Tongue (tissue), 2 donors: Measurements from ENCODE around the gene CYB5B. TPM values are rescaled to one million over a fixed set of nuclear protein-coding genes. Genes with fewer than 3 reads are reported as not detected.

Source experiments
- DNase-seq: peaks from one replicate; pipeline ENCODE4 v3.0.0-alpha.2; 2015
- total RNA-seq: library from RNA; depleted of rRNA; stranded (reverse); fragments of >200 nt; gene quantifications from one replicate; pipeline ENCODE4 v1.2.3, GENCODE V29; 2014

Gene CYB5B
- total RNA-seq, 1 donor from 2014 or later = 47.9 TPM

GRCh38 chr16:69486272-69486671 lies 61.9 kb downstream of the CYB5B start:
- DNase-seq = no peak

GRCh38 chr16:69486724-69487123 lies 62.3 kb downstream of the CYB5B start:
- DNase-seq = no peak

- no peak for DNase-seq
Measured at GRCh38 chr16:69490707-69491324, 66.4 kb downstream of the CYB5B start.

- no peak for DNase-seq
Measured at GRCh38 chr16:69494991-69495392, 70.6 kb downstream of the CYB5B start.

- no peak for DNase-seq
Measured at GRCh38 chr16:69495821-69496220, 71.4 kb downstream of the CYB5B start.

GRCh38 chr16:69496376-69496775 lies 72.0 kb downstream of the CYB5B start:
- DNase-seq = no peak

DNA sequence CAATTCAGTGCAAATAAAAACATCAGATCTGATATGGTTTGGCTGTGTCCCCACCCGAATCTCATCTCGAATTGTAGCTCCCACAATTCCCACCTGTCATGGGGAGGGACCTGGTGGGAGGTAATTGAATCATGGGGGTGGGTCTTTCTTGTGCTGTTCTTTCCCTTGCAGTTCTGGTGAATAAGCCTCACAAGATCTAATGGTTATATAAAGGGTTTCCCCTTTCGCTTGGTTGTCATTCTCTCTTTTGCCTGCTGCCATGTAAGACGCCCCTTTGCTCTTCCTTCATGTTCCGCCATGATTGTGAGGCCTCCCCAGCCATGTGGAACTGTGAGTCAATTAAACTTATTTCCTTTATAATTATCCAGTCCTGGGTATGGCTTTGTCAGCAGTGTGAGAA lies 72.5 kb downstream of the CYB5B start:
- DNase-seq = no peak

DNA sequence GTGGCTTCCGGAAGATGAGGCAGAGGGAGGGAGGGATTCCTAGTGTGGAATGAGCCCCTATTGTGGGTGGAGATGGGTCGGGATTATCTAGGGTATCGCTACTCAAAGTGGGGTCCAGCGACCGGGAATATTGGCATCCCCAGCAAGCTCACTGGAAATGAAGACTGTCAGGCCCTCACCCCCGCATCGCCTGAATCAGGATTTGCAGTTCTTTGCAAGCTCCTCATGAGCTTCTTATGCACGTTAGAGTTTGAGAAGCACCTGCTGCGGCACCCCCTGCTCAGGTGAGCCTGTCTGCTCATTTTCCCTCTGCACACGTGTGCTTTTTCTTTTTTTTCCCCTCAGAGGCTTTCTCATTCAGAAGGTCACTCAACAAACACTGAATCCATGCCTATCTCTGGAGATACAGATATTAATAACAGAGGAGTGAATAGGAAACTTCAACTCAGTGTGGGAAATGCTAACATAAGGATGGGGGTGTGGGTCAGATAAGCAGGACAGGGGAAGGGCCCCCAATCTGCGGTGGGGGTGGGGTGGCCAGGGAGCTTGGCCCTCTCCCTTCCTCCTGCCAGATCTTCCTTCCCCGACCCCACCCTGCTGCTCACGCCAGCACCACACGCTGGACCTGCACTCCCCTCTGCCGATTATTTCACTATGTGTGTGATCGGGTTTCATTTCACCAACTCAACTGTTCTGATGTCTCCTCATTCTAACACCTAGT lies 73.6 kb downstream of the CYB5B start:
- DNase-seq = no peak

- no peak for DNase-seq
Measured at GRCh38 chr16:69498926-69499325, 74.5 kb downstream of the CYB5B start.

- no peak for DNase-seq
Measured at GRCh38 chr16:69499541-69500230, 75.3 kb downstream of the CYB5B start.

GRCh38 chr16:69500496-69500895 lies 76.1 kb downstream of the CYB5B start:
- no peak for DNase-seq

- peak; percentile 10 for DNase-seq
Measured at GRCh38 chr16:69501956-69502745, 77.7 kb downstream of the CYB5B start.

GRCh38 chr16:69503244-69503643 lies 78.8 kb downstream of the CYB5B start:
- DNase-seq = no peak

DNA sequence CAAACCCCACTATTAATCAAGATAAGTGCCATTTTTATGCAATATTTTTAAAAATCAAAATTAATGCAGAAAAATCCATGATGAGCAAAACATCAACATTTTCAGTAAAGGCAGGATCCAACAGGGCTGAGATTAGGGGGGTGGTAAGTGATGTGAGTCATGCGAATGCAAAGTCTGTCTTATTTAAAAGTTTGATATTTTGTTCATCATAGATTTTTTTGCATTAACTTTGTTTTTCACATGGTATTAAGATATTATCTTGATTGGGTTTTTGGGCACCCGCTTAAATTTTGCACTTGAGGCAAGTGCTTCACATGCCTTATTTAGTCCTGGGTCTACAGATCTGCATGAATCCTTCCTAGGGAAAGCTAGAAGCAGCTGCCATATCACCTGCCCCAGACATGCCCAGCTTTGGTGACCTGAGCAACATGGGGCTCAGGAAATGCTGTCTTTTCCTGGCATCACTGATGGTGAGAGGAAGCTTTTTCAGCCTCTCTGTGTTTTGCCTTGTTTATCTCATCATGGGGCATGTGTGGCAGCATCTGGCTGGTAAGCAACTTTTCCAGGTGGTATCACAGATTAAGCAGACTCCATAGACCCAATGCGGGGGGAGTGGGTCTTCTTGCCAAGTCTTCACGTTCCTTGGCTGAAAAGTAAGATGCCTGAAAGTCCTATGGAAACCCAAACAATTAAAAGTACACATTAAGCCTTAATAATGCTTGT lies 83.8 kb downstream of the CYB5B start:
- no peak for DNase-seq

DNA sequence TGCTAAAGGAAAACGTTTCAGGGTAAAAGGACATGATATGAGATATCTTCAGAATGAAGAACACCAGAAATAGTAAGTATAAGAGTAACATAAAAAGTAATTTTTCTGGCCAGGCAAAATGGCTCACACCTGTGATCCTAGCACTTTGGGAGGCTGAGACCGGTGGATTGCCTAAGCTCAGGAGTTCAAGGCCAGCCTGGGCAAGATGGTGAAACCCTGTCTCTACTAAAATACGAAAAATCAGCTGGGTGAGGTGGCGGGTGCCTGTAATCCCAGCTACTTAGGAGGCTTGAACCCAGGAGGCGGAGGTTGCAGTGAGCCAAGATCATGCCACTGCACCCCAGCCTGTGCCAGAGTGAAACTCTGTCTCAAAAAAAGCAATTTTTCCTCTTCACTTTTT lies 84.7 kb downstream of the CYB5B start:
- no peak for DNase-seq

DNA sequence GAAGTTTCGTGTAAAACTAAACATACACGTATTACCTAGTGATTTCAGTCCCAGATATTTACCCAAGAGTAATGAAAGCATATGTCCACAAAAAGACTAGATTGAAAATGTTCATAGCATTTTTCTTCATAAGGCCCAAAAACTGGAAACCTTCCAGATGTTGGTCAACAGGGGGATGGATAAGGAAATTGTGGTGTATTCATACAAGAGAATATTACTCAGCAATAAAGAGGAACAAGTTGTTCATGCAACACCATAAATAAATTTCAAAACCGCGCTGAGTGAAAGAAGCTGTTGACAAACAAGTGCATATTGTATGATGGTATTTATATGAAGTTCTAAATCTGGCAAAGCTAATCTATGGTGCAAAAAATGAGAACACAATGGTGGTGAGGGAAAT lies 87.2 kb downstream of the CYB5B start:
- no peak for DNase-seq

- DNase-seq = no peak
Measured at GRCh38 chr16:69513180-69513966, 89.0 kb downstream of the CYB5B start.

DNA sequence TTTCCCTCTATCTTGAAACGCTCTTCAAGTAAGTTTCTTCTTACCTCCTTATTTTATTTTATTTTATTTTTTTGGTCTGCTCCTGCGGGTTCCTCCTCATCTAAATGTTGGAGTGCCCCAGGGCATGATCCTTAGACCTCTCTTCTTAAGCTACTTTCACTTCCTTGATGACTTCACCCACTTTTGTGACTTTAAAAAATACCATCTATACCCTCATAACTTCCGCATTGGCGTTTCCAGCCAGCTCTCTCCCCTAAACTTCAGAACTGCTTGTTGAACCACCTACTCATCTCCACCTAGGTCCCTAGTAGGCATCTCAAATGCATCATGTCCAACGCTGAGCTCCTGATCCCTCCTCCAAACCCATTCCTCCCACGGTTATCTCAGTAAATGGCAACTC lies 89.9 kb downstream of the CYB5B start:
- DNase-seq = no peak
